Panc1 (cell line): Measurements from ENCODE around the gene TALDO1.

ENCODE experiments used
- CTCF ChIP-seq: fragments of 450-650 bp; IDR thresholded peaks from 2 replicates; pipeline ENCODE4 v1.5.1; 2017; ENCODE audit warnings: mild to moderate bottlenecking
- TCF7L2 ChIP-seq: IDR thresholded peaks from 2 replicates; pipeline ENCODE4 v1.6.1; 2011; ENCODE audit warnings: mild to moderate bottlenecking, low read depth, low read length, inconsistent platforms
- TF ChIP-seq, protein P1 (sequence below), 2 experiments: IDR thresholded peaks; 2 replicates each; pipeline ENCODE4 v1.6.1; 2011 to 2012; ENCODE audit warnings: low read depth in 2 of 2, control low read depth in 1 of 2, low read length in 1 of 2, mild to moderate bottlenecking in 1 of 2, moderate library complexity in 1 of 2; ENCODE audit not compliant: insufficient read depth in 1 of 2

GRCh38 chr11:705646-706438, 41.4 kb upstream of the TALDO1 start, which contains the start of gene EPS8L2:
- no peak for TF ChIP-seq CTCF
- TF ChIP-seq TCF7L2 = no peak
- TF ChIP-seq, protein P1, sequence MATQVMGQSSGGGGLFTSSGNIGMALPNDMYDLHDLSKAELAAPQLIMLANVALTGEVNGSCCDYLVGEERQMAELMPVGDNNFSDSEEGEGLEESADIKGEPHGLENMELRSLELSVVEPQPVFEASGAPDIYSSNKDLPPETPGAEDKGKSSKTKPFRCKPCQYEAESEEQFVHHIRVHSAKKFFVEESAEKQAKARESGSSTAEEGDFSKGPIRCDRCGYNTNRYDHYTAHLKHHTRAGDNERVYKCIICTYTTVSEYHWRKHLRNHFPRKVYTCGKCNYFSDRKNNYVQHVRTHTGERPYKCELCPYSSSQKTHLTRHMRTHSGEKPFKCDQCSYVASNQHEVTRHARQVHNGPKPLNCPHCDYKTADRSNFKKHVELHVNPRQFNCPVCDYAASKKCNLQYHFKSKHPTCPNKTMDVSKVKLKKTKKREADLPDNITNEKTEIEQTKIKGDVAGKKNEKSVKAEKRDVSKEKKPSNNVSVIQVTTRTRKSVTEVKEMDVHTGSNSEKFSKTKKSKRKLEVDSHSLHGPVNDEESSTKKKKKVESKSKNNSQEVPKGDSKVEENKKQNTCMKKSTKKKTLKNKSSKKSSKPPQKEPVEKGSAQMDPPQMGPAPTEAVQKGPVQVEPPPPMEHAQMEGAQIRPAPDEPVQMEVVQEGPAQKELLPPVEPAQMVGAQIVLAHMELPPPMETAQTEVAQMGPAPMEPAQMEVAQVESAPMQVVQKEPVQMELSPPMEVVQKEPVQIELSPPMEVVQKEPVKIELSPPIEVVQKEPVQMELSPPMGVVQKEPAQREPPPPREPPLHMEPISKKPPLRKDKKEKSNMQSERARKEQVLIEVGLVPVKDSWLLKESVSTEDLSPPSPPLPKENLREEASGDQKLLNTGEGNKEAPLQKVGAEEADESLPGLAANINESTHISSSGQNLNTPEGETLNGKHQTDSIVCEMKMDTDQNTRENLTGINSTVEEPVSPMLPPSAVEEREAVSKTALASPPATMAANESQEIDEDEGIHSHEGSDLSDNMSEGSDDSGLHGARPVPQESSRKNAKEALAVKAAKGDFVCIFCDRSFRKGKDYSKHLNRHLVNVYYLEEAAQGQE (IDR thresholded peaks at IDR 0.05; ENCODE audit: insufficient read depth in 1 of 2, low read depth in 2 of 2, low read length in 1 of 2) = no peak
